Body of pancreas (tissue), 4 donors: Measurements from ENCODE around the gene RBM10. TPM values are rescaled to one million over a fixed set of nuclear protein-coding genes. Genes with fewer than 3 reads are reported as not detected.
A peak's percentile ranks its signal among the peaks of the same experiment; 100 is the strongest.
"Not testable (repeated sequence)": the region's sequence is repeated elsewhere in the genome, so short reads cannot be mapped to it uniquely, and the experiment has no call there.

Source experiments
- ATAC-seq: fragments of 150-250 bp; one replicate; pipeline ENCODE4 v1.9.1; 2016
- DNase-seq, 4 donors: peaks; one replicate each; pipeline ENCODE4 v3.0.0-alpha.2; 2019
- H3K27ac ChIP-seq, 4 donors: fragments of 200-600 bp; sonication (generic); 1 replicate in 3 of 4; 2 replicates in 1 of 4; pipeline versions ENCODE4 v1.5.1 to v1.6.1; 2016 to 2019; ENCODE audit warnings: mild to moderate bottlenecking in 1 of 4, mixed read lengths in 1 of 4, moderate library complexity in 1 of 4
- H3K27me3 ChIP-seq, 2 donors: fragments of 200-600 bp; sonication (generic); one replicate each; pipeline ENCODE4 v1.6.0; 2016; ENCODE audit warnings: mild to moderate bottlenecking in 1 of 2
- H3K36me3 ChIP-seq, 2 donors: fragments of 200-600 bp; sonication (generic); replicated peaks in 1 of 2; 2 replicates each; pipeline ENCODE4 v1.5.1; 2016; ENCODE audit warnings: low read depth in 2 of 2; ENCODE audit not compliant: insufficient read depth in 1 of 2
- H3K4me1 ChIP-seq: fragments of 200-600 bp; sonication (generic); one replicate; pipeline ENCODE4 v1.6.0; 2016
- H3K4me3 ChIP-seq, 2 donors: fragments of 200-600 bp; sonication (generic); 1 replicate in 1 of 2; 2 replicates in 1 of 2; pipeline ENCODE4 v1.5.1; 2016 to 2019
- H3K9me3 ChIP-seq, 3 donors: fragments of 200-600 bp; sonication (generic); 1 replicate in 2 of 3; 2 replicates in 1 of 3; pipeline ENCODE4 v1.5.1; 2016
- POLR2A ChIP-seq, 3 donors: fragments of 450-650 bp; IDR thresholded peaks; one replicate each; pipeline ENCODE4 v1.6.1; 2016; ENCODE audit warnings: antibody characterized with exemption in 3 of 3, mild to moderate bottlenecking in 2 of 3
- WGBS, 2 donors: methylation state at CpG; one replicate each; pipeline ENCODE4 v1.1.5; 2017; 5-methylcytosine and 5-hydroxymethylcytosine counted together
- intact Hi-C: fragments of 100-400 bp; cut with DNase I; formaldehyde crosslinking; loops from one replicate; pipeline ENCODE4 v1.15.1; 2023
- total RNA-seq, 2 donors: library from RNA; depleted of rRNA; stranded (reverse); fragments of >200 nt; gene quantifications; one replicate each; pipeline ENCODE4 v1.1.0, GENCODE V29; 2016
- TF ChIP-seq, protein P1 (sequence below), 7 experiments: fragments of 450-650 bp in 4 of 7; fragments of 200-600 bp in 3 of 7; sonication (generic) in 3 of 7; IDR thresholded peaks; one replicate each; pipeline ENCODE4 v1.5.1; 2016 to 2019; ENCODE audit warnings: antibody characterized with exemption in 7 of 7

Gene RBM10, protein sequence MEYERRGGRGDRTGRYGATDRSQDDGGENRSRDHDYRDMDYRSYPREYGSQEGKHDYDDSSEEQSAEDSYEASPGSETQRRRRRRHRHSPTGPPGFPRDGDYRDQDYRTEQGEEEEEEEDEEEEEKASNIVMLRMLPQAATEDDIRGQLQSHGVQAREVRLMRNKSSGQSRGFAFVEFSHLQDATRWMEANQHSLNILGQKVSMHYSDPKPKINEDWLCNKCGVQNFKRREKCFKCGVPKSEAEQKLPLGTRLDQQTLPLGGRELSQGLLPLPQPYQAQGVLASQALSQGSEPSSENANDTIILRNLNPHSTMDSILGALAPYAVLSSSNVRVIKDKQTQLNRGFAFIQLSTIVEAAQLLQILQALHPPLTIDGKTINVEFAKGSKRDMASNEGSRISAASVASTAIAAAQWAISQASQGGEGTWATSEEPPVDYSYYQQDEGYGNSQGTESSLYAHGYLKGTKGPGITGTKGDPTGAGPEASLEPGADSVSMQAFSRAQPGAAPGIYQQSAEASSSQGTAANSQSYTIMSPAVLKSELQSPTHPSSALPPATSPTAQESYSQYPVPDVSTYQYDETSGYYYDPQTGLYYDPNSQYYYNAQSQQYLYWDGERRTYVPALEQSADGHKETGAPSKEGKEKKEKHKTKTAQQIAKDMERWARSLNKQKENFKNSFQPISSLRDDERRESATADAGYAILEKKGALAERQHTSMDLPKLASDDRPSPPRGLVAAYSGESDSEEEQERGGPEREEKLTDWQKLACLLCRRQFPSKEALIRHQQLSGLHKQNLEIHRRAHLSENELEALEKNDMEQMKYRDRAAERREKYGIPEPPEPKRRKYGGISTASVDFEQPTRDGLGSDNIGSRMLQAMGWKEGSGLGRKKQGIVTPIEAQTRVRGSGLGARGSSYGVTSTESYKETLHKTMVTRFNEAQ
- 10 to 100 TPM; 16.1 to 29.0 TPM for total RNA-seq

DNA sequence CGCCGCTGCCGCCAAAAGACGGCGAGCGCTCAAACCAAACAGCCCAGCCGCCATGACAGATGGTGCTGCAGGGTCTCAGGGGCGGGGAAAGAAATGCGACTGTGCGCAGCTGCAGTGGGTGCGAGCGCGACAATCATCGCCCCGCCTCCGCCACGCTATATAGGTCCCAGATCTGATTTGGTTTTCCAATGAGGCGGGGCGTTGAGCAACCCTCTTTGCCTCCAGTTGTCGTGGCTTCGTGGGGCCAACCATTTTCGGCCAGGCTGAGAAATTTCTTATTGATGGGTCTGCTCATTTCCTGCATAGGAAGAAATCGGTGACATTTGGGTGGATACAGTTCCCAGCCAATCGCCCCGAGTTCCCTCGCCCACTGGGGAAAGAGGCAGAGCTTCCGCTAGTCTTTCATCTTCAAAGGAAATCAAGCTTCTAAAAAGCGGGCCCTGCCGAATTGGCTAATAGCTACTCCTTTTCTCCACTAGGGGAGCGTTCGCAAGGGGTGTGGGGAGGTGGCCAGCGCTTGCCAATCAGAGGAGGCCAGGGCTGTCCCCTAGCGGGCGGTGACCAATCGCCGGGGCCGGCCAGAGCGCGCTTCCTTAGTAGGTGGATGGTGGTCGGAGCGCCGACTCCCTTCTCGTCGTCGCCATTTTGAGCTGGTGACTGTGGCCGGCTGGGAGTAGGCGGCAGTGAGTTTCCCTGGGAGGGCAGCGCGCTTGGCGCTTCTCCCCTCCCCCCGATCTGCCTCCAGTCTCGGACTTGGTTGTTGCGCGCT is at the start of gene RBM10, which contains the start of gene NDUFB11:
TSS of gene RBM10 (plus strand) at position 596 of the 769 bp plus-strand sequence. CDS start 2,261 bp downstream, outside the sequence.
TSS of gene NDUFB11 (minus strand) at position 77 of the 769 bp plus-strand sequence. CDS start at position 54, 23 bp downstream.
- Histone ChIP-seq H3K4me1 (peaks cover 19% of the 10 kb centered on the region), H3K36me3 (no peaks in the 10 kb centered on the region), H3K9me3 (no peaks in the 10 kb centered on the region), H3K4me3 (peak within 1 kb of the TSS; percentile 48 to 51), H3K27ac (peak within 1 kb of the TSS; percentile 93 to 96 (median 94)), H3K27me3 (no peaks in the 10 kb centered on the region)
- peak; percentile 97 for ATAC-seq
- peak; percentile 91 to 95 (median 94) for DNase-seq
- intact Hi-C loops = no loop called here
- 0% methylated on average over 53 of the region's 54 CpGs; no CpG with 5 or more reads in 1 of the 2 donors for WGBS, 2 donors
- TF ChIP-seq, protein P1, sequence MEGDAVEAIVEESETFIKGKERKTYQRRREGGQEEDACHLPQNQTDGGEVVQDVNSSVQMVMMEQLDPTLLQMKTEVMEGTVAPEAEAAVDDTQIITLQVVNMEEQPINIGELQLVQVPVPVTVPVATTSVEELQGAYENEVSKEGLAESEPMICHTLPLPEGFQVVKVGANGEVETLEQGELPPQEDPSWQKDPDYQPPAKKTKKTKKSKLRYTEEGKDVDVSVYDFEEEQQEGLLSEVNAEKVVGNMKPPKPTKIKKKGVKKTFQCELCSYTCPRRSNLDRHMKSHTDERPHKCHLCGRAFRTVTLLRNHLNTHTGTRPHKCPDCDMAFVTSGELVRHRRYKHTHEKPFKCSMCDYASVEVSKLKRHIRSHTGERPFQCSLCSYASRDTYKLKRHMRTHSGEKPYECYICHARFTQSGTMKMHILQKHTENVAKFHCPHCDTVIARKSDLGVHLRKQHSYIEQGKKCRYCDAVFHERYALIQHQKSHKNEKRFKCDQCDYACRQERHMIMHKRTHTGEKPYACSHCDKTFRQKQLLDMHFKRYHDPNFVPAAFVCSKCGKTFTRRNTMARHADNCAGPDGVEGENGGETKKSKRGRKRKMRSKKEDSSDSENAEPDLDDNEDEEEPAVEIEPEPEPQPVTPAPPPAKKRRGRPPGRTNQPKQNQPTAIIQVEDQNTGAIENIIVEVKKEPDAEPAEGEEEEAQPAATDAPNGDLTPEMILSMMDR (IDR thresholded peaks at IDR 0.05) = peak; percentile 47 to 92 (median 81)
- TF ChIP-seq POLR2A (IDR thresholded peaks at IDR 0.05) = peak; percentile 63 to 88 (median 88)

DNA sequence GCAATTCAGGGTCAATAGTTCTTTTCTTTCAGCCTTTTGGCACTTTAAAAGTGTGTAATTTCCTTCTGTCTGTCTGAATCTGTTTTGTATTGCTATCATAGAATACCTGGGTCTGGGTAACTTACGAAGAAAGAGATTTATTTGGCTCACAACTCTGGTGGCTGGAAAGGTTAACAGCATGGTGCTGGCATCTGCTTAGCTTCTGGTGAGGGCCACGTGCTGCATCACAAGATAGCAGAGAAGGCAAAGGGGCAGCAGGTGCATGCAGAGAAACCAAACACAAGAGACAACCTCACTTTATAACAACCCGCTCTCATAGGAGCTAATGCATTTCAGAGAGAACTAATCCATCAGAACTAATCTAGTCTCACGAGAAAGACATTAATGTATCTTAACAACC is 48.0 kb upstream of the RBM10 start:
- intact Hi-C loops = no loop called here
- no peaks in the 10 kb centered on the region for H3K4me1 ChIP-seq
- WGBS, 2 donors = 54 to 58% methylated on average over 4 of the region's 4 CpGs
- H3K9me3 ChIP-seq = no peaks in the 10 kb centered on the region
- ATAC-seq (no peak), DNase-seq (no peak)
- H3K27ac ChIP-seq = no peak overlapping the region
- no peaks in the 10 kb centered on the region for H3K36me3 ChIP-seq
- H3K4me3 ChIP-seq = no peak overlapping the region
- no peaks in the 10 kb centered on the region for H3K27me3 ChIP-seq
- TF ChIP-seq POLR2A (IDR thresholded peaks at IDR 0.05) = no peak
- TF ChIP-seq, protein P1 (IDR thresholded peaks at IDR 0.05) = no peak

DNA sequence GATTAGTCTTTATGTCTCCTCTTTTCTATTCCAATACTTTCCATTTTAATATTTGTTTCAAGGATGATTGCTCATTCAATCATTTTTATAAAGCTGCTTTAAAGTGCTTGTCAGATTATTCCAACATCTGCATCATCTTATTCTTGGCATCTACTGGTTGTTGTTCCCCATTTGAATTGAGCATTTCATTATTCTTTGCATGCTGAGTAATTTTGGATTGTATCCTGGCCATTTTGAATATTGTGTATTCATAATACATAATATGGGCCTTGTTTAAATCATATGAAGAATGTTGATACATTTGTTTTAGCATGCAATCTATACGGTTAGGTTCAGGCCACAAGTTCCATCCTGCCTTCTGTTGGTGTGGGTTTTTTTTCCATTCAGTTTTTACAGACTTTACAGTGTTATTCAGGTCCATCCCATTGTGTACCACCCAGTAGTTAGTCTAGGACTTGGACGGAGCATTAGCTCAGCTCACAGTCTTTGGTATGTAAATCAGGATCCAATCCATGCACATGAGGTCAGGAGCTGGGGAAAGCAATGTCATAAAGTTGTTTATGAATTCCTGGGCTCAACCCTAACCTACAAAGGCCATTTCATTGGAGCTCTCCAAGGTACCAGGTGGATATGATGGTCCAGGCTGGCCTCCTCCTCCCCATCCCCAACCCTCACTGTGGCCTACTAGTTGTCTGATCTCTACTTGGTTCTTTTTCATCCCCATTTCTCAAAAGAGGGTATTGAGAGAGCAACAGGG is 46.5 kb upstream of the RBM10 start:
- Histone ChIP-seq H3K9me3 (no peaks in the 10 kb centered on the region), H3K4me3 (no peak overlapping the region), H3K27ac (no peak overlapping the region), H3K36me3 (no peaks in the 10 kb centered on the region), H3K27me3 (no peaks in the 10 kb centered on the region), H3K4me1 (no peaks in the 10 kb centered on the region)
- TF ChIP-seq, protein P1 (IDR thresholded peaks at IDR 0.05) = no peak
- TF ChIP-seq POLR2A (IDR thresholded peaks at IDR 0.05) = no peak
- ATAC-seq (no peak), DNase-seq (no peak)
- WGBS, 2 donors = 67 to 91% methylated on average over 2 of the region's 2 CpGs
- intact Hi-C loops = no loop called here

DNA sequence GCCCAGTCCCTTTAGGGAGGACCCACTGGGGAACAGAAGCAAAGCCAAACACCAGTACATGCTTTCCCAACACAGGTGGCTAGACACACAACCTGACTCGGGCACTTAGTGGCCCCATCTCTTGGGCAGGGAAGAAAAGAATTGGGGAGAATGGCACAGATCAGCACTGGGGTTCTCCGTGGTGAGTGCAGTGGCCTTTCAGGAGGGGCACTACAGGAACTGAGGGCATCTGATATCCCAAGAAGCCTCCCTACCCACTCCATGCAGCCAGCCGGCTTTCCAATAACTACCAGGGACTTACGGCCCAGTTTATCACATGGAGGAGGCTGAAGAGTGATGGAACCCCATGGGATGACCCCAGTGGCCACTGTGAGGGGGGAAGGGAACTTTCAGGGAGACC is 43.8 kb upstream of the RBM10 start:
- 83% methylated on average over 1 of the region's 4 CpGs; no CpG with 5 or more reads in 1 of the 2 donors for WGBS, 2 donors
- Histone ChIP-seq H3K36me3 (no peaks in the 10 kb centered on the region), H3K27me3 (no peaks in the 10 kb centered on the region), H3K4me1 (no peaks in the 10 kb centered on the region), H3K4me3 (no peak overlapping the region), H3K9me3 (no peaks in the 10 kb centered on the region), H3K27ac (no peak overlapping the region)
- DNase-seq (no peak), ATAC-seq (no peak)
- intact Hi-C loops = no loop called here
- no peak for TF ChIP-seq POLR2A (IDR thresholded peaks at IDR 0.05)
- TF ChIP-seq, protein P1 (IDR thresholded peaks at IDR 0.05) = no peak

DNA sequence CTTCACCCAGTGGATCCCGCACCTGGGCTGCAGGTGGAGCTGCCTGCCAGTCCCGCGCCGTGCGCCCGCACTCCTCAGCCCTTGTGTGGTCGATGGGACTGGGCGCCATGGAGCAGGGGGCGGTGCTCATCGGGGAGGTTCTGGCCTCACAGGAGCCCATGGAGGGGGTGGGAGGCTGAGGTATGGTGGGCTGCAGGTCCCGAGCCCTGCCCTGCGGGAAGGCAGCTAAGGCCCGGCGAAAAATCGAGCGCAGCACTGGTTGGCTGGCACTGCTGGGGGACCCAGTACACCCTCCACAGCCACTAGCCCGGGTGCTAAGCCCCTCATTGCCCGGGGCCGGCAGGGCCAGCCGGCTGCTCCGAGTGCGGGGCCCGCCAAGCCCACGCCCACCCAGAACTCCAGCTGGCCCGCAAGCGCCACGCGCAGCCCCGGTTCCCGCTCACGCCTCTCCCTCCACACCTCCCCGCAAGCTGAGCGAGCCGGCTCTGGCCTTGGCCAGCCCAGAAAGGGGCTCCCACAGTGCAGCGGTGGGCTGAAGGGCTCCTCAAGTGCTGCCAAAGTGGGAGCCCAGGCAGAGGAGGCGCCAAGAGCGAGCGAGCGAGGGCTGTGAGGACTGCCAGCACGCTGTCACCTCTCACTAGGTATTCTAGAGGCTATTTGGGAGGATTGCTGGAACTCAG is 33.9 kb upstream of the RBM10 start:
- intact Hi-C loops, H3K27ac ChIP-seq, H3K36me3 ChIP-seq, H3K27me3 ChIP-seq, DNase-seq, H3K9me3 ChIP-seq, H3K4me3 ChIP-seq, ATAC-seq, H3K4me1 ChIP-seq: not testable (repeated sequence)
- 99% methylated on average over 19 of the region's 40 CpGs; no CpG with 5 or more reads in 1 of the 2 donors for WGBS, 2 donors
